OCI-LY7 (cell line): ENCODE results near the gene MAT1A. TPM values are rescaled to one million over a fixed set of nuclear protein-coding genes. Genes with fewer than 3 reads are reported as not detected.

Experiments used
- BruUV-seq: library from RNA; stranded (reverse); fragments of 400-500 nt; replicated peaks from 2 replicates; lab custom pipeline; 2021; lab: Mats Ljungman, UMichigan
- CTCF ChIA-PET: fragments of 300-600 bp; sonication (Branson Sonifier 250); formaldehyde crosslinking; loops from one replicate; lab custom pipeline; 2022; ENCODE audit warnings: antibody characterized with exemption; ENCODE audit not compliant: unreplicated experiment; lab: Charles Lee
- POLR2A ChIA-PET: fragments of 300-600 bp; sonication (Branson Sonifier 250); formaldehyde crosslinking; loops from one replicate; lab custom pipeline; 2022; ENCODE audit warnings: antibody characterized with exemption; lab: Charles Lee
- DNase-seq: peaks from one replicate; pipeline ENCODE4 v3.0.0-alpha.2; 2015; ENCODE audit warnings: low spot score
- H2AFZ ChIP-seq: fragments of 200-600 bp; sonication (generic), shearing (Covaris generic); 2 replicates; pipeline ENCODE4 v1.6.1; 2014; ENCODE audit warnings: mild to moderate bottlenecking, antibody characterized with exemption, low read length, moderate library complexity
- H3K27ac ChIP-seq: fragments of 200-600 bp; sonication (generic); 2 replicates; pipeline ENCODE4 v1.5.1; 2014; ENCODE audit warnings: mixed run types, low read depth, mild to moderate bottlenecking, moderate library complexity, low read length, inconsistent platforms; ENCODE audit not compliant: poor library complexity, severe bottlenecking
- H3K36me3 ChIP-seq: fragments of 200-600 bp; sonication (generic); 2 replicates; pipeline ENCODE4 v1.6.1; 2014; ENCODE audit warnings: mild to moderate bottlenecking, antibody characterized with exemption, low read length, moderate library complexity, mixed read lengths; ENCODE audit not compliant: insufficient read depth
- H3K4me1 ChIP-seq: fragments of 200-600 bp; sonication (generic); 2 replicates; pipeline ENCODE4 v1.5.1; 2014; ENCODE audit warnings: mild to moderate bottlenecking, low read length; ENCODE audit not compliant: insufficient read depth, poor library complexity, severe bottlenecking
- H3K4me2 ChIP-seq: fragments of 200-600 bp; sonication (generic); 2 replicates; pipeline ENCODE4 v1.6.1; 2014; ENCODE audit warnings: mild to moderate bottlenecking, low read length
- H3K4me3 ChIP-seq: fragments of 200-600 bp; sonication (generic); 2 replicates; pipeline ENCODE4 v1.5.1; 2014; ENCODE audit warnings: mild to moderate bottlenecking, low read depth, low read length; ENCODE audit not compliant: poor library complexity, severe bottlenecking
- H3K79me2 ChIP-seq: fragments of 200-600 bp; sonication (generic); 2 replicates; pipeline ENCODE4 v1.6.1; 2016; ENCODE audit warnings: low read depth, mild to moderate bottlenecking, low read length, moderate library complexity, mixed read lengths; ENCODE audit not compliant: insufficient read depth
- H3K9me2 ChIP-seq: fragments of 200-600 bp; sonication (generic); 2 replicates; pipeline ENCODE4 v1.6.1; 2016; ENCODE audit warnings: mild to moderate bottlenecking, low read length, mixed read lengths; ENCODE audit not compliant: insufficient read depth
- H3K9me3 ChIP-seq: fragments of 200-600 bp; sonication (generic); 2 replicates; pipeline ENCODE4 v1.6.1; 2014; ENCODE audit warnings: mild to moderate bottlenecking, mixed run types, low read length, mixed read lengths
- H4K20me1 ChIP-seq: fragments of 200-600 bp; sonication (generic); 2 replicates; pipeline ENCODE4 v1.6.1; 2014; ENCODE audit warnings: mild to moderate bottlenecking, antibody characterized with exemption, low read length, moderate library complexity, mixed read lengths; ENCODE audit not compliant: insufficient read depth
- EZH2phosphoT487 ChIP-seq: fragments of 200-600 bp; sonication (generic); IDR thresholded peaks from 2 replicates; pipeline ENCODE4 v1.6.1; 2018; ENCODE audit warnings: low read depth, borderline replicate concordance, mild to moderate bottlenecking, mixed run types, antibody characterized with exemption, low read length, moderate library complexity, mixed read lengths
- intact Hi-C: fragments of 100-400 bp; cut with micrococcal nuclease; formaldehyde crosslinking; loops from one replicate; pipeline ENCODE4 v1.10.0; 2022; ENCODE audit not compliant: unreplicated experiment
- total RNA-seq, 2 experiments: library from RNA; depleted of rRNA in 1 of 2; stranded (reverse); fragments of >200 nt in 1 of 2; shearing (Covaris generic) in 1 of 2; gene quantifications; 2 replicates each; pipeline ENCODE4 v1.2.3, GENCODE V29; 2014 to 2022
- TF ChIP-seq, protein P1 (sequence below): fragments of 200-600 bp; sonication (generic); conservative IDR thresholded peaks from 2 replicates; pipeline ENCODE4 v1.5.1; 2014; ENCODE audit warnings: mild to moderate bottlenecking, antibody characterized with exemption, low read length, moderate library complexity, mixed read lengths

MAT1A gene
- total RNA-seq, 2 experiments from 2014 or later, result not detected

DNA sequence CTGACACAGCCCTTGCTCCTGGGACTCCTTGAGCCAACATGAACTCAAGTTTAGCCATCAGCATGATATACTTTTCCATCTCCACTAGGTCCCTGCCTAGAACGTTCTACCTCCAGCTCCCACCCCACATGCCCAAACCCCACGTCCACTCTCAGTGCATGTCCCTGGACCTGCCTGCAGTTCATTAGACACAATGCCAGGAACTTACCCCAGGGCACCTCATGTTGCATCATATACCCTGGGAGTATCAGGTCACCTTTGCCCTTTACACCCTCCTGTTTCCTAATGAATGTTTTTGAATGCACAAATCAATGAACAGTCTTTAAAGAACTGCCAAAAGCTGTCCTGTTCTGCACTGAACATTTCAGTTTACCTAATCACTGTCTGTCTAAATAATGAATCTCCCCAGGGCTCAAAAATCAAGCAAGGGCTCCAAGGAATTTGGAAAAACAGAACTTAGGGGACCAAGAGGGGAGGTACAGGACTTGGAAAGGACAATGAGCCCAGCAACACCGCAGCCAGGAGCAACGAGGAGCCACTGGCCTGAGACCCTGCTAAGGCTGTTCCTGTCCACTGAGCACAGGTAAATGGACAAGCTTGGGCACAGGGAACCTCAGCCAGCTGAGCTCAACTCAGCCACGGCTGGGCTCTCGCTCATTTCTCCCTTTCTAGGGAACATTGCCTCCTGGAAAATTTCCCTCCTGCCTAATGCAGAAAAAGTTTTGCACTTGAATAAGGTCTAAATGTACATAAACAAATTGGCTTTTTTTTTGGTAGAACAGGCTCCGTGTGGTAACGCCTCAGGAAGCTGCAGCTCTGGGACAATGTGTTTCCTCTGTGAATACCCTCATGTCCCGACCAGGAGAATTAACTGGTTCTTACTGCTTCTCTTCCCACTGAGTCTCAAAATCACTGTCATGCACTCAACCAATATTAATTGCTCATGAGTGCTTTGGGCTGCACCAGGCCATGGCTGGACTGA, 7.4 kb downstream of the MAT1A start:
- BruUV-seq, result no TSS peak
- DNase-seq, result no peak
- intact Hi-C loops, result no loop called here
- TF ChIP-seq EZH2phosphoT487, result no peak
- TF ChIP-seq, protein P1, sequence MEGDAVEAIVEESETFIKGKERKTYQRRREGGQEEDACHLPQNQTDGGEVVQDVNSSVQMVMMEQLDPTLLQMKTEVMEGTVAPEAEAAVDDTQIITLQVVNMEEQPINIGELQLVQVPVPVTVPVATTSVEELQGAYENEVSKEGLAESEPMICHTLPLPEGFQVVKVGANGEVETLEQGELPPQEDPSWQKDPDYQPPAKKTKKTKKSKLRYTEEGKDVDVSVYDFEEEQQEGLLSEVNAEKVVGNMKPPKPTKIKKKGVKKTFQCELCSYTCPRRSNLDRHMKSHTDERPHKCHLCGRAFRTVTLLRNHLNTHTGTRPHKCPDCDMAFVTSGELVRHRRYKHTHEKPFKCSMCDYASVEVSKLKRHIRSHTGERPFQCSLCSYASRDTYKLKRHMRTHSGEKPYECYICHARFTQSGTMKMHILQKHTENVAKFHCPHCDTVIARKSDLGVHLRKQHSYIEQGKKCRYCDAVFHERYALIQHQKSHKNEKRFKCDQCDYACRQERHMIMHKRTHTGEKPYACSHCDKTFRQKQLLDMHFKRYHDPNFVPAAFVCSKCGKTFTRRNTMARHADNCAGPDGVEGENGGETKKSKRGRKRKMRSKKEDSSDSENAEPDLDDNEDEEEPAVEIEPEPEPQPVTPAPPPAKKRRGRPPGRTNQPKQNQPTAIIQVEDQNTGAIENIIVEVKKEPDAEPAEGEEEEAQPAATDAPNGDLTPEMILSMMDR, result no peak
- Histone ChIP-seq H3K27ac (no peak overlapping the region), H4K20me1 (no peaks in the 10 kb centered on the region), H3K9me2 (no peaks in the 10 kb centered on the region), H3K4me2 (no peak overlapping the region), H3K36me3 (no peaks in the 10 kb centered on the region), H2AFZ (no peak overlapping the region), H3K4me1 (no peaks in the 10 kb centered on the region), H3K79me2 (no peaks in the 10 kb centered on the region), H3K9me3 (no peaks in the 10 kb centered on the region), H3K4me3 (no peak overlapping the region)
- POLR2A ChIA-PET, result interaction anchor here (1.1 kb wide), 1 partner anchor 12 kb away, joined by 4 read pairs; no protein-coding TSS in a partner anchor
- CTCF ChIA-PET, result no interaction called here

- no peaks in the 10 kb centered on the region for H3K36me3 ChIP-seq
- POLR2A ChIA-PET, result interaction anchor here (1.1 kb wide), 1 partner anchor 11 kb away, joined by 4 read pairs; no protein-coding TSS in a partner anchor
- no peaks in the 10 kb centered on the region for H4K20me1 ChIP-seq
- no peaks in the 10 kb centered on the region for H3K4me1 ChIP-seq
- no peak overlapping the region for H3K4me3 ChIP-seq
- H3K27ac ChIP-seq, result no peak overlapping the region
- no peak overlapping the region for H3K4me2 ChIP-seq
- CTCF ChIA-PET, result no interaction called here
- intact Hi-C loops, result no loop called here
- no TSS peak for BruUV-seq
- H3K9me2 ChIP-seq, result no peaks in the 10 kb centered on the region
- H2AFZ ChIP-seq, result no peak overlapping the region
- no peak for DNase-seq
- H3K9me3 ChIP-seq, result no peaks in the 10 kb centered on the region
- TF ChIP-seq EZH2phosphoT487, result no peak
- TF ChIP-seq, protein P1, result no peak
- H3K79me2 ChIP-seq, result no peaks in the 10 kb centered on the region
Observed at GRCh38 chr10:80281292-80281691, 8.2 kb downstream of the MAT1A start.
